MM.1S (cell line): ENCODE measurements around the gene VEPH1.

ENCODE experiments used
- EZH2 ChIP-seq: fragments of 300-600 bp; sonication (generic); optimal IDR thresholded peaks from 2 replicates; pipeline ENCODE3; 2017; ENCODE audit warnings: low read depth, mild to moderate bottlenecking, antibody characterized with exemption, low read length, mixed read lengths
- TF ChIP-seq, protein P1 (sequence below): fragments of 300-600 bp; sonication (generic); IDR thresholded peaks from 2 replicates; pipeline ENCODE4 v1.5.1; 2016; ENCODE audit warnings: antibody characterized with exemption, low read length, mixed read lengths

DNA sequence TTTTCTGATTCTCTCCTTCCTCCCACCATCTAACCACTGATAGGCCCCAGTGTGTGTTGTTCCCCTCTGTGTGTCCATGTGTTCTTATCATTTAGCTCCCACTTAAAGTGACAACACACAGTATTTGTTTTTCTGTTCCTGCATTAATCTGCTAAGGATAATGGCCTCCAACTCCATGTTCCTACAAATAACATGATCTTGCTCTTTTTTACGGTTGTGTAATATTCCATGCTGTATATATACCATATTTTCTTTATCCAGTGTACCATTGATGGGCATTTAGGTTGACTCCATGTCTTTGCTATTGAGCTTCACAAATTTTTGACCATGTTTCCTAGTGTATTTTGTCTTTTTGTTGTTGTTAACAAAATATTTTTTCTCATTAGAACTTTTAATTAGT is 30.6 kb downstream of the VEPH1 start:
- TF ChIP-seq EZH2 = no peak
- TF ChIP-seq, protein P1, sequence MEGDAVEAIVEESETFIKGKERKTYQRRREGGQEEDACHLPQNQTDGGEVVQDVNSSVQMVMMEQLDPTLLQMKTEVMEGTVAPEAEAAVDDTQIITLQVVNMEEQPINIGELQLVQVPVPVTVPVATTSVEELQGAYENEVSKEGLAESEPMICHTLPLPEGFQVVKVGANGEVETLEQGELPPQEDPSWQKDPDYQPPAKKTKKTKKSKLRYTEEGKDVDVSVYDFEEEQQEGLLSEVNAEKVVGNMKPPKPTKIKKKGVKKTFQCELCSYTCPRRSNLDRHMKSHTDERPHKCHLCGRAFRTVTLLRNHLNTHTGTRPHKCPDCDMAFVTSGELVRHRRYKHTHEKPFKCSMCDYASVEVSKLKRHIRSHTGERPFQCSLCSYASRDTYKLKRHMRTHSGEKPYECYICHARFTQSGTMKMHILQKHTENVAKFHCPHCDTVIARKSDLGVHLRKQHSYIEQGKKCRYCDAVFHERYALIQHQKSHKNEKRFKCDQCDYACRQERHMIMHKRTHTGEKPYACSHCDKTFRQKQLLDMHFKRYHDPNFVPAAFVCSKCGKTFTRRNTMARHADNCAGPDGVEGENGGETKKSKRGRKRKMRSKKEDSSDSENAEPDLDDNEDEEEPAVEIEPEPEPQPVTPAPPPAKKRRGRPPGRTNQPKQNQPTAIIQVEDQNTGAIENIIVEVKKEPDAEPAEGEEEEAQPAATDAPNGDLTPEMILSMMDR = no peak
